Measurements from ENCODE around the gene NTHL1. TPM values are rescaled to one million over a fixed set of nuclear protein-coding genes. Genes with fewer than 3 reads are reported as not detected.

Gene NTHL1
- total and polyA plus RNA-seq, 2 of the 8 experiments (the other 6 are each of a cell fraction or from before 2014, with no cell fraction given): 70.9 to 150 TPM

- no peak overlapping the region for H4K91ac ChIP-seq (replicated peaks; ENCODE audit: insufficient read length, low read length)
- H3K23ac ChIP-seq (ENCODE audit: insufficient read length): no peak overlapping the region
- no peak overlapping the region for H3K27ac ChIP-seq (ENCODE audit: low read depth, low read length)
- H4K20me1 ChIP-seq (replicated peaks in 1 of 2; ENCODE audit: control insufficient read depth in 1 of 2, insufficient read depth in 2 of 2, low read length in 2 of 2): peaks cover 4 to 11% of the 10 kb centered on the region in 2 experiments
- 92% methylated on average over 20 of the region's 20 CpGs; no CpG with 5 or more reads in 1 of the 2 experiments for WGBS, 2 experiments (ENCODE audit: extremely low coverage in 1 of 2, insufficient coverage in 1 of 2, insufficient read length in 1 of 2, insufficient replicate concordance in 2 of 2, low coverage in 1 of 2, low lambda C conversion rate in 2 of 2, missing lambda C conversion rate in 1 of 2)
- DNase-seq (ENCODE audit: low read depth in 1 of 2, low spot score in 2 of 2) (no peak), FAIRE-seq (no peak)
- no peak overlapping the region for H2AFZ ChIP-seq (ENCODE audit: low read length)
- H3K79me1 ChIP-seq (ENCODE audit: low read depth, low read length): no peaks in the 10 kb centered on the region
- H2BK15ac ChIP-seq (ENCODE audit: low read length): no peak overlapping the region
- no peak overlapping the region for H3K4me3 ChIP-seq (ENCODE audit: extremely low read depth in 1 of 4, insufficient read depth in 2 of 4, low read depth in 3 of 4, low read length in 4 of 4)
- no peak overlapping the region for H3K9ac ChIP-seq (replicated peaks in 1 of 4; ENCODE audit: extremely low read depth in 1 of 4, low read depth in 3 of 4, low read length in 3 of 4)
- H3K79me2 ChIP-seq (ENCODE audit: control insufficient read depth in 1 of 2, insufficient read depth in 2 of 2, low read length in 2 of 2): no peaks in the 10 kb centered on the region
- H3K27me3 ChIP-seq (replicated peaks in 1 of 4; ENCODE audit: control insufficient read depth in 3 of 4, extremely low read depth in 1 of 4, insufficient read depth in 3 of 4, low read length in 3 of 4): no peaks in the 10 kb centered on the region
- no peak overlapping the region for H2BK12ac ChIP-seq (ENCODE audit: low read depth, low read length)
- POLR2A ChIA-PET (ENCODE audit: partially characterized antibody): interaction anchor here (1.1 to 2.9 kb wide), 5 partner anchors 11 to 81 kb away, joined by 3 to 12 read pairs (median 7); no protein-coding TSS in a partner anchor
- no peaks in the 10 kb centered on the region for H3K23me2 ChIP-seq (ENCODE audit: low read depth, low read length)
- H3K4me2 ChIP-seq (ENCODE audit: insufficient read depth in 1 of 2, low read depth in 2 of 2, low read length in 2 of 2): no peak overlapping the region
- H2BK20ac ChIP-seq (ENCODE audit: low read length): no peak overlapping the region
- H2BK5ac ChIP-seq (ENCODE audit: low read depth, low read length): no peak overlapping the region; the same call in 1 of the 2 replicates
- H3K14ac ChIP-seq (ENCODE audit: insufficient read length): no peak overlapping the region
- no peaks in the 10 kb centered on the region for H3K4me1 ChIP-seq (replicated peaks in 1 of 4; ENCODE audit: control insufficient read depth in 3 of 4, insufficient read depth in 4 of 4, low read length in 3 of 4)
- no peak overlapping the region for H3K18ac ChIP-seq (ENCODE audit: extremely low read depth, low read length)
- H4K5ac ChIP-seq (ENCODE audit: insufficient read length, low read depth, low read length): no peak overlapping the region
- H2AK5ac ChIP-seq (ENCODE audit: low read depth, low read length): no peak overlapping the region
- H3K36me3 ChIP-seq (ENCODE audit: control insufficient read depth in 2 of 4, insufficient read depth in 4 of 4, low read length in 3 of 4): peaks cover 2 to 8% (median 5%) of the 10 kb centered on the region in 4 experiments; a peak in 4 of 8 replicates
- no peak overlapping the region for H3K56ac ChIP-seq (replicated peaks; ENCODE audit: insufficient read length, low read depth, low read length)
- no peaks in the 10 kb centered on the region for H3K9me3 ChIP-seq (ENCODE audit: insufficient read depth in 2 of 2, low read depth in 1 of 2, low read length in 1 of 2)
- no peak overlapping the region for H3K4ac ChIP-seq (replicated peaks; ENCODE audit: insufficient read length, low read depth, low read length)
- H2BK120ac ChIP-seq (replicated peaks; ENCODE audit: low read depth, low read length): no peak overlapping the region
- CTCF ChIA-PET (ENCODE audit: partially characterized antibody): interaction anchor here (0.8 to 3.5 kb wide), 8 partner anchors 11 to 70 kb away, joined by 3 to 14 read pairs (median 5); no protein-coding TSS in a partner anchor
- no peak overlapping the region for H4K8ac ChIP-seq (ENCODE audit: extremely low read depth, insufficient read depth, low read length)
- TF ChIP-seq TAF1 (IDR thresholded peaks at IDR 0.05; ENCODE audit: low read depth, low read length) (no peak), POLR2AphosphoS5 (IDR thresholded peaks at IDR 0.05; ENCODE audit: low read depth, low read length) (no peak), TBP (IDR thresholded peaks at IDR 0.05; ENCODE audit: low read depth, low read length) (no peak)
Observed at GRCh38 chr16:2074071-2074470, 26.4 kb upstream of the NTHL1 start.

All from H1 (cell line).